ENCODE data around the gene RASL12.

Gene RASL12

GRCh38 chr15:65052956-65053355, 14.8 kb downstream of the RASL12 start:
- no peak for DNase-seq

- no peak for DNase-seq
Measured at GRCh38 chr15:65051266-65051665, 16.5 kb downstream of the RASL12 start.

DNA sequence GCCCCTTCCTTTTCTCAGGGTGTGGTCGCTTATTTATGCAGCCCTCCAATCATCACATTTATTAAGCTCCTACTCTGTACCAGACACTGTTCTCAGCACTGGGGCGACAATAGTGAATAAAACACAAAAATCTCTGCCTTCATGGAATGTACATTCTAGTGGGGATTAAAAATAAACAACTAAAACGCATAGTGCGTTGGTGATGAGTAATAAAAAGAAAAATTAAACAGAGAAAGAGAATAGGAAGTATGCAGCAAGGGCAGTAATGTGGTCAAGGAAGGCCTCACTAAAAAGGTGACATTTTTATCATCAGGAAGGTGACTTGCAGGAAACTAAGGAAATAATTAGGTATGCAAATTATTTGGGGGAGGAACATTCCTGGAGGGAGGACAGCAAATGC, 17.5 kb downstream of the RASL12 start:
- DNase-seq = no peak

DNA sequence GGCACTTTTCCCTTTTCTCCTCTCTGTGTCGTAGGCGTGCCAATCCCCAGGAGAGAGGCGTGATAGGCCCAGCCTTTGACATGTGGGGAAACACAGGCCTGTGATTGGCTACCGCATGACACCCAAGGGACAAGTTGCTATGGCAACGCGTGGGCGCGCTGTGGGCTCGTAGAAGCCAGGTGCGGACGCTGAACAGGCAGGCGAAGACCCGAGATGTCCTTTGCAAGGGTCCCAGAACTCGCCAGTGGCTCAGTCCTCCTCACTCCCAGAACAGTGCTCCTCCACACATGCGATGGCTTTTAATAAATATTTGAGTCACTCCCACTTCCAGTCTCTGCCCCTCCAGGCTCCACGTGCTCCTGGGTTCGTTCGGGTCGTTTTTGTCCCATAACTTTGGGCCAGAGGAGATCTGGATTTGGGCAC, 18.4 kb downstream of the RASL12 start:
- peak; percentile 94 for DNase-seq

DNA sequence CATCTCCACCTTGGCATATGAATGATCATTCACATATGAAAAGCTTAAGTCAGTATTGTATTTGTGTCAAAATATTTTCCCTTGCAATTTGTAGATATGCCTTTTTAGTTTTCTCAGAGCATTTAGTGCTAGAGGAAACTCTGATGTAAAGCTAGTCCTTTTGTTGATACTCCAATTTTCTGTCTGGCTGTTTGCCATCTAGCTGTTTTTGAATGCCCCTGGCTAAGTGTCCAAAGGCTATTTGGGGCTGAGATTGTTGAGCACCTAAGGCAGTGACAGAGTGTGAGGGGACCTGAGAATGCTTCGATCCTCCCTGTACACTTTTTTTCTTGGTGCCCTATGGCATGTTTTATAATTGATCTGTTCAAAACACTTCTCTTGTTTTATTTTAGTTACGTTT, 19.6 kb downstream of the RASL12 start:
- no peak for DNase-seq

- no peak for DNase-seq
Measured at GRCh38 chr15:65044724-65045481, 22.9 kb downstream of the RASL12 start, which contains the start of gene SLC51B. Gene SLC51B (plus strand): TSS chr15:65045387. CDS start chr15:65050005, 4,618 bp downstream.

GRCh38 chr15:65044218-65044617, 23.6 kb downstream of the RASL12 start:
- peak; percentile 50 for DNase-seq

- no peak for DNase-seq
Measured at GRCh38 chr15:65042776-65043327, 24.9 kb downstream of the RASL12 start.

DNA sequence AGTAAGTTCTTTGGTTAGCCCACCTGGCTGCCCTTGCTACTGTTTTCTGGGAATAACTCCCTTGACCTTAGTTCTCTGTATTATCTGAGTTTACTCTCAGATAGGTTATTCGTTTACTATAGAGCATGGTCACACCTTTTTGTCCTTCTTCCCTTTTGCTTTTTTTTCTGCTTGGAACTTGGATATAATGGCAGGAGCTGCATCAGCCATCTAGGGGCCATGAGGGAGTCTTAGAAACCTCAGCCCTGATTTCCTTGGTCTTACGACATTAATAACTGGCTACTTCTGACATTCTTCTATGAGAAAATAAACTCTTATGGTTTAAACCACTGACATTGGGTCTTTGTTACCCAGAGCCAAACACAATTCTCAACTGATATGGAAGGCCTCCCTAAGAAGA, 26.0 kb downstream of the RASL12 start:
- DNase-seq = no peak

- DNase-seq = no peak
Measured at GRCh38 chr15:65040461-65040860, 27.3 kb downstream of the RASL12 start.

- no peak for DNase-seq
Measured at GRCh38 chr15:65038836-65039235, 29.0 kb downstream of the RASL12 start.

DNA sequence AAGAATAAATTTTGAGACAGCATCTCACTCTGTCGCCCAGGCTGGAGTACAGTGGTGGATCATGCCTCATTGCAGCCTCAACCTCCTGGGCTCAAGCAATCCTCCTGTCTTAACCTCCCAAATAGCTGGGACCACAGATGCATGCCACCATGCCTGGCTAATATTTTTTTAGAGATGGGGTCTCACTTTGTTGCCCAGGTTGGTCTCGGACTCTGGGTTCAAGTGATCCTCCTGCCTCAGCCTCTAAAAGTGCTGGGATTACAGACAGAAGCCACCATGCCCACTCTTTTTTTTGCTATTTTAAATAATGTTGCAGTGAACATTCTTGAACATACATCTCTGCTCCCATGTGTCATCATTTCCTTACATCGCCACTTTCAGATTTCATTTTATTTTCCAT, 29.4 kb downstream of the RASL12 start:
- no peak for DNase-seq

DNA sequence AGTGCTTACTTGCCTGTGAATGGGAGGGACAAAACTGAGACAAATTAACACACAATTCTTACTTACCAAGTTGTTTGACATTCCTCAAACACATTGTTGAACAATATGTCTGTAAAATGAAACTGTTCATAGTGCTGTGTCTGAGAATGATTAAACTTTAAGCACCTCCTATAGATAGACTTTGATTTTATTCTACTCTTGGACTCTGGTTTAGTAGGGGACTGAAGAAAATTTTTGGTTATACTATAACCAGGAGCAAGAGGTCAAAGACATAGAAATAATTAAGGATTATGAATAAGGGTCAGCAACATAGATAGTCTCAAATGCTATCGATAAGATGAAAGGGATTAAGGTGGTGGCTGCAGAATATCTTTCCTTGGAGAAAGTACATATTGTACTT, 30.5 kb downstream of the RASL12 start:
- DNase-seq = no peak

DNA sequence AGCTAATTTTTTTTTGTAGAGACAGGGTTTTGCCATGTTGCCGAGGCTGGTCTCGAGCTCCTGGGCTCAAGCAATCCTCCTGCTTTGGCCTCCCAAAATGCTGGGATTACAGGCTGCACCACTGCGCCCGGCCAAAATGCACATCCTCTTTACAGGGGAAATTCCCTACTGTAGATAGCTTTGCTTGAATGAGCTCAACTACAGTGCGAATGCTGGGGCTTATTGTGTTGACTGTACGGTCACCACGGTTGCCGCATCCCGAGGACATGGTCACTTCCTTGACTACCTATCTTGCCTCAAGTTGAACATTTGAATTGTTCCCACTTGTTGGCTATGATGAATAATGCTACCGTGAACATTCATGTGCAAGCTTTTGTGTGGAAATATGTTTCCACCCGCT, 33.1 kb downstream of the RASL12 start:
- DNase-seq = no peak

DNA sequence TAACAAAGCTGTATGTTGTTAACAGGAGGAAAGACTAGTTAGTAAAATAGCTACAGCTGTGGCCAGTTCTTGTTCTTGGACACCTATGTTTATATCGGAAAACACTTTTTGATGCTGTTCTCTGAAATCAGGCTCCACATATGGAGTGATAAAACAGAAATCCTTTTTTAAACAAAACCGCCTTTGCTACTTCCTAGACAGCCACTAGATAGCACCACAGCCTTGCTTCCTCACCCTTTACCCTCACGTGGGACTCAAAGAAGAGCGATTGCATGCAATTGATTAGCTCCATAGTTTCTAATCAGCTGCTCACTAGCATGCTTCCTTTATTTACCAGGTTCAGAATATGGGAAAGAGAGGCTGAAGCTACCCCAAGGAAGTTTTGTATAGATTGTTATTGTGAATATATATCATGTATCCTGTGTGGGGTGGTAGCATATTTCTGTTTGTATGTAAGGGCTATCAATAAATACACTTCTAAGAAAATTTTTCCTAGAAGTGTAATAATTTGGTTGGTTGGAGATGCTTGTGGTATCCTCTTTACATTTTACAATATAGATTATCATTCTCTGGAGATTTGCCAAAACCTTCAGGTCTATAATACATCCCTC, 34.0 kb downstream of the RASL12 start:
- DNase-seq = no peak

DNA sequence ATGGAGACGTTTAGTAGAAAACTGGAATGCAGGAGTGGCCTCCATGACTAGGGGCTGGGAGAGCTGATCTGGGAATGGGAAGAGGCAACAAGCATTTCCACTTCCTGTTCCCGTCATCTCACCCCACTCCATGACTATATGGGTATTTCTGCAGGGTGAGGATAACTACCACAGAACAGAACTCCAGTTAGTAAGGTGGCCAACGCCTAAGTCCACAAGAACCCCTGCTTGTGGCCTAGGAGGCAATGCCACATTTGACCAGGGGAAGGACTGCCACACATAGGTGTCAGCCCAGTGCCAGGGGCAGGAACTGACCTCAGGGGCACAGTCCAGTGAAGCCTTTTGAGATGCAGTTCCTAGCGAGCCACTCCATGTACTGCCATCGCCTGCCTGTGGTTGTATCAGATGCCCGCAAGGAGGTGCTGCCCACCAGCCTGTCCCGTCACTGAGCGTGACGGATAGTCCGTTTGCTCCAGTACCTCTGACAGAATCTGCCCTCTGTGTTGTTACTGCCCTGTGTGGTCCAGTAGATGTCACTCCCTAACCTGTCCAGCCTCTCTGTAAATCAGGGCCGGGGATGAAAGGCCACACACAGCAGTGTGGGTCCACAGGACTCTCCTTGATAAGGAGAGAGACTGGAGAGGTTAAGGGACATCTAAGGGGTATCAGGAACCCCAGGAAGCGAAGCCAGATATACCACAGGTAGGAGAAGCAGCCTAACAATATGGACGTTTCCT, 34.8 kb downstream of the RASL12 start:
- peak; percentile 62 for DNase-seq

GRCh38 chr15:65029736-65030208, 38.0 kb downstream of the RASL12 start:
- DNase-seq = no peak

GRCh38 chr15:65028921-65029735, 38.7 kb downstream of the RASL12 start, which contains the start of gene MTFMT:
Gene MTFMT (minus strand): TSS chr15:65029639. CDS start chr15:65029613, 26 bp downstream.
- peak; percentile 99 for DNase-seq

DNA sequence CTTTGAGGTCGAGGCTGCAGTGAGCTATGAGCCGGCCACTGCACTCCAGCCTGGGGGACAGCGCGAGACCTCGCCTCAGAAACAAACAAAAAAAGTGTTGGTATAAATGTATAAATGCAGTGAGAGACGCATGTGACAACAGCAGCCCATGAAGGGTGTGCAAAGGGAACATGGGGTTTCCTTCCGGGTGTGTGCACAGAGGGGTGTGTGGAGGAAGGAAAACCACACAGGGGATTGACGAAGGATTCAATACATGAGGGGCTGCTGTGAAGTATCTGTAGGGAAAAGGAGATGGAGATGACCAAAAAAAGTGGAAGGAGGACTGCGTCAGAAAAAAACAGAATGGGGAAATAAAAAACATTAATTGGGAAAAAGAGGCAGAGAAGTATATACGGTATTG, 39.5 kb downstream of the RASL12 start:
- DNase-seq = no peak

- no peak for DNase-seq
Measured at GRCh38 chr15:65027593-65027992, 40.2 kb downstream of the RASL12 start.

GRCh38 chr15:65026756-65027155, 41.0 kb downstream of the RASL12 start:
- no peak for DNase-seq

DNA sequence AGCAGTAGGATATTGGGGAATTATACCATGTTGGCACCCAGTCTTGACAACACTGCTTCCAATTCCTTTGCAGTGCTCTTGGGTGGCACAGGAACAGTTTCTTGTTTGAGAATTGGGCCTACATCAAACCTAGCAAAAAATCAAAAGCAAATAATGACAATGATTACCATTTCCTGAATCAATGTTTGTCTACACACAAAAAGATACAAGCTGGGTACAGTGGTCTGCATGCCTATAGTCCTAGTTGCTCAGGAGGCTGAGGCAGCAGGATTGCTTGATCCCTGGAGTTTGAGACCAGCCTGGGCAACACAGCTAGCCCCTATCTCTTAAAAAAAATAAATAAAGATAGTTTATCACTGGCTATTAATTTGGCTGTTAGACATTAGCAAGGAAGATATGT, 46.3 kb downstream of the RASL12 start:
- DNase-seq = no peak
